GM23248 (cell line): ENCODE measurements around the gene MYO16.

Source experiments
- EZH2 ChIP-seq: fragments of 200-600 bp; sonication (generic); IDR thresholded peaks from 2 replicates; pipeline ENCODE4 v1.6.1; 2018; ENCODE audit warnings: antibody characterized with exemption, mild to moderate bottlenecking; ENCODE audit not compliant: insufficient read depth, poor library complexity, severe bottlenecking
- EZH2phosphoT487 ChIP-seq: fragments of 200-600 bp; sonication (generic); IDR thresholded peaks from 2 replicates; pipeline ENCODE4 v1.6.1; 2018; ENCODE audit warnings: antibody characterized with exemption, moderate library complexity, mild to moderate bottlenecking, low read depth; ENCODE audit not compliant: insufficient read depth

- TF ChIP-seq EZH2 (no peak), EZH2phosphoT487 (peak; percentile 67; the same call in 1 of the 2 replicates)
These were observed 627.7 kb downstream of the MYO16 start for GRCh38 chr13:109256866-109257760.
